GM12878 (cell line): ENCODE measurements around the gene CCL2. TPM values are rescaled to one million over a fixed set of nuclear protein-coding genes. Genes with fewer than 3 reads are reported as not detected.

Source experiments
- ATAC-seq: fragments of 200-7000 bp; cut with Tn5 transposase; 3 replicates; pipeline ENCODE4 v1.9.1; 2020; ENCODE audit warnings: mild to moderate bottlenecking, moderate library complexity
- BruUV-seq: library from RNA; stranded (reverse); fragments of 400-500 nt; replicated peaks from 2 replicates; lab custom pipeline; 2021; lab: Mats Ljungman, UMichigan
- CTCF ChIA-PET: fragments of 300-600 bp; sonication (Branson Sonifier 250); formaldehyde crosslinking; extraction: SDS; loops from one replicate; lab custom pipeline; 2021; ENCODE audit warnings: inconsistent platforms; lab: Yijun Ruan, JAX
- POLR2A ChIA-PET: fragments of 350-600 bp; formaldehyde crosslinking; extraction: SDS; loops from one replicate; lab custom pipeline; 2021; ENCODE audit warnings: inconsistent platforms; lab: Charles Lee
- RAD21 ChIA-PET: fragments of 300-600 bp; sonication (Branson Sonifier 250); formaldehyde crosslinking; loops from one replicate; lab custom pipeline; 2023; ENCODE audit warnings: antibody characterized with exemption; ENCODE audit not compliant: unreplicated experiment; lab: Charles Lee
- SMC1A ChIA-PET: fragments of 300-600 bp; sonication (Branson Sonifier 250); formaldehyde crosslinking; loops from one replicate; lab custom pipeline; 2023; ENCODE audit not compliant: unreplicated experiment, uncharacterized antibody; lab: Charles Lee
- DNase-seq: peaks from one replicate; pipeline ENCODE4 v3.0.0-alpha.2; 2011; ENCODE audit warnings: low read depth, low spot score
- FAIRE-seq: peaks from 3 replicates; lab custom pipeline; 2011; peaks lifted over from hg19 to GRCh38; lab: Jason Lieb, UNC
- H2AFZ ChIP-seq: 2 replicates; pipeline ENCODE4 v1.6.0; 2011; ENCODE audit warnings: low read depth, low read length, control low read depth; ENCODE audit not compliant: control insufficient read depth
- H3K27ac ChIP-seq: 2 replicates; pipeline ENCODE4 v1.5.1; 2011; ENCODE audit warnings: control low read depth; ENCODE audit not compliant: control insufficient read depth, insufficient read depth
- H3K27me3 ChIP-seq, 2 experiments: replicated peaks in 1 of 2; 2 replicates each; pipeline versions ENCODE4 v1.6.0 to v1.6.1; 2011; ENCODE audit warnings: low read length in 1 of 2; ENCODE audit not compliant: control insufficient read depth in 2 of 2, insufficient read depth in 2 of 2
- H3K36me3 ChIP-seq, 2 experiments: 2 replicates each; pipeline ENCODE4 v1.5.1; 2011; ENCODE audit warnings: low read length in 1 of 2; ENCODE audit not compliant: control insufficient read depth in 2 of 2, insufficient read depth in 2 of 2
- H3K4me1 ChIP-seq: 2 replicates; pipeline ENCODE4 v1.6.1; 2011; ENCODE audit warnings: mild to moderate bottlenecking, low read length, moderate library complexity, mixed read lengths; ENCODE audit not compliant: control insufficient read depth, insufficient read depth
- H3K4me2 ChIP-seq: 2 replicates; pipeline ENCODE4 v1.6.0; 2011; ENCODE audit warnings: control low read depth; ENCODE audit not compliant: control insufficient read depth, insufficient read depth
- H3K4me3 ChIP-seq: fragments of 200-600 bp; sonication (generic); 2 replicates; pipeline ENCODE4 v1.5.1; 2016
- H3K79me2 ChIP-seq: 2 replicates; pipeline ENCODE4 v1.6.0; 2011; ENCODE audit warnings: low read length; ENCODE audit not compliant: control insufficient read depth, insufficient read depth
- H3K9ac ChIP-seq: 2 replicates; pipeline ENCODE4 v1.8.0; 2011; ENCODE audit warnings: low read length, control low read depth, mixed read lengths; ENCODE audit not compliant: control insufficient read depth, insufficient read depth
- H3K9me3 ChIP-seq: replicated peaks from 3 replicates; pipeline ENCODE4 v1.5.1; 2011; ENCODE audit warnings: mild to moderate bottlenecking, low read length; ENCODE audit not compliant: control insufficient read depth, insufficient read depth
- H4K20me1 ChIP-seq: 2 replicates; pipeline ENCODE4 v1.6.0; 2011; ENCODE audit not compliant: control insufficient read depth, insufficient read depth
- DPF2 ChIP-seq: fragments of 450-650 bp; IDR thresholded peaks from 2 replicates; pipeline ENCODE4 v1.6.1; 2017; ENCODE audit warnings: mild to moderate bottlenecking
- POLR2AphosphoS5 ChIP-seq: IDR thresholded peaks from 2 replicates; pipeline ENCODE4 v1.6.1; 2011; ENCODE audit warnings: mild to moderate bottlenecking, low read length, inconsistent platforms
- SUPT20H ChIP-seq: IDR thresholded peaks from 2 replicates; pipeline ENCODE4 v1.6.1; 2011; ENCODE audit warnings: low read depth, mild to moderate bottlenecking, low read length, moderate library complexity, borderline replicate concordance; ENCODE audit not compliant: control insufficient read depth
- in situ Hi-C: fragments of 300-500 bp; cut with MboI; formaldehyde crosslinking; loops from 9 replicates; pipeline ENCODE4 v1.14.3; 2018; ENCODE audit warnings: mixed read lengths
- intact Hi-C: fragments of 100-400 bp; cut with micrococcal nuclease; formaldehyde crosslinking; loops from one replicate; pipeline ENCODE4 v1.14.2; 2022; ENCODE audit not compliant: unreplicated experiment
- polyA plus RNA-seq, 11 experiments: library from polyadenylated mRNA; depleted of rRNA in 4 of 11; unstranded in 6 of 11; stranded (reverse) in 5 of 11; fragments of >200 nt; fragmentation: Nextera tagmentation in 4 of 11; fragmentation: Illumina TruSeq in 1 of 11; extraction: Ambion mirVana in 4 of 11; extraction: Trizol in 1 of 11; gene quantifications; 1 replicate in 1 of 11; 2 replicates in 10 of 11; pipeline versions ENCODE4 v1.2.1 to v1.2.3, GENCODE V29; 2011 to 2016; ENCODE audit warnings: inconsistent platforms in 2 of 11, missing spikeins in 2 of 11, low read depth in 1 of 11
- total RNA-seq, 4 experiments: library from RNA; depleted of rRNA in 3 of 4; stranded (reverse); fragments of >200 nt in 3 of 4; fragmentation: Illumina TruSeq in 1 of 4; extraction: Trizol in 1 of 4; gene quantifications; 2 replicates each; pipeline versions ENCODE4 v1.2.1 to v1.2.3, GENCODE V29; 2013 to 2021
- TF ChIP-seq, protein P1 (sequence below): fragments of 450-650 bp; IDR thresholded peaks from 2 replicates; pipeline ENCODE4 v1.6.1; 2014; ENCODE audit warnings: mild to moderate bottlenecking
- TF ChIP-seq, protein P2 (sequence below): fragments of 450-650 bp; IDR thresholded peaks from 2 replicates; pipeline ENCODE4 v1.6.1; 2016; ENCODE audit warnings: mild to moderate bottlenecking, moderate library complexity, borderline replicate concordance

CCL2 gene
- total and polyA plus RNA-seq, 10 of the 15 experiments (the other 5 are each of a cell fraction or from before 2014, with no cell fraction given): 0.16 to 0.18 TPM; not detected in 8

DNA sequence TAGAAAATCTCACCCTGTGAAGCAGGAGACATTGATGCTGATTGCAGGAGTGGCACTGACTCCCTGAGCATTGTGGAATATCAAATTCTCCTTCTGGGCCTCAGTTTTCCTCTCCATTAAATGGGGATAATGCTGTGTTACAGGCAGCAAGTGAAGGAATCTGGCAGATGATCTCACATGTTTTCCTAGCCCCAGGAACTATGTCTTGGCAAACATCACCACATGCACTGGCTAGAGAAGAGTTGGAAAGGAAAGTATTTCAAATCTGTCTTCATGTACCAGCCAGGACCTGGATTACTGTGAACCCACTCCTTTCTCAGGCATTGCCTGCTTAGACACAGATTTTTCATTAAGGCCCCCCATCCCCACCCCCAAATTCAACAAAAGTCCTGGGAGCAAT lies 50.5 kb downstream of the CCL2 start:
- TF ChIP-seq, protein P1, sequence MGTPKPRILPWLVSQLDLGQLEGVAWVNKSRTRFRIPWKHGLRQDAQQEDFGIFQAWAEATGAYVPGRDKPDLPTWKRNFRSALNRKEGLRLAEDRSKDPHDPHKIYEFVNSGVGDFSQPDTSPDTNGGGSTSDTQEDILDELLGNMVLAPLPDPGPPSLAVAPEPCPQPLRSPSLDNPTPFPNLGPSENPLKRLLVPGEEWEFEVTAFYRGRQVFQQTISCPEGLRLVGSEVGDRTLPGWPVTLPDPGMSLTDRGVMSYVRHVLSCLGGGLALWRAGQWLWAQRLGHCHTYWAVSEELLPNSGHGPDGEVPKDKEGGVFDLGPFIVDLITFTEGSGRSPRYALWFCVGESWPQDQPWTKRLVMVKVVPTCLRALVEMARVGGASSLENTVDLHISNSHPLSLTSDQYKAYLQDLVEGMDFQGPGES: no peak
- TF ChIP-seq, protein P2, sequence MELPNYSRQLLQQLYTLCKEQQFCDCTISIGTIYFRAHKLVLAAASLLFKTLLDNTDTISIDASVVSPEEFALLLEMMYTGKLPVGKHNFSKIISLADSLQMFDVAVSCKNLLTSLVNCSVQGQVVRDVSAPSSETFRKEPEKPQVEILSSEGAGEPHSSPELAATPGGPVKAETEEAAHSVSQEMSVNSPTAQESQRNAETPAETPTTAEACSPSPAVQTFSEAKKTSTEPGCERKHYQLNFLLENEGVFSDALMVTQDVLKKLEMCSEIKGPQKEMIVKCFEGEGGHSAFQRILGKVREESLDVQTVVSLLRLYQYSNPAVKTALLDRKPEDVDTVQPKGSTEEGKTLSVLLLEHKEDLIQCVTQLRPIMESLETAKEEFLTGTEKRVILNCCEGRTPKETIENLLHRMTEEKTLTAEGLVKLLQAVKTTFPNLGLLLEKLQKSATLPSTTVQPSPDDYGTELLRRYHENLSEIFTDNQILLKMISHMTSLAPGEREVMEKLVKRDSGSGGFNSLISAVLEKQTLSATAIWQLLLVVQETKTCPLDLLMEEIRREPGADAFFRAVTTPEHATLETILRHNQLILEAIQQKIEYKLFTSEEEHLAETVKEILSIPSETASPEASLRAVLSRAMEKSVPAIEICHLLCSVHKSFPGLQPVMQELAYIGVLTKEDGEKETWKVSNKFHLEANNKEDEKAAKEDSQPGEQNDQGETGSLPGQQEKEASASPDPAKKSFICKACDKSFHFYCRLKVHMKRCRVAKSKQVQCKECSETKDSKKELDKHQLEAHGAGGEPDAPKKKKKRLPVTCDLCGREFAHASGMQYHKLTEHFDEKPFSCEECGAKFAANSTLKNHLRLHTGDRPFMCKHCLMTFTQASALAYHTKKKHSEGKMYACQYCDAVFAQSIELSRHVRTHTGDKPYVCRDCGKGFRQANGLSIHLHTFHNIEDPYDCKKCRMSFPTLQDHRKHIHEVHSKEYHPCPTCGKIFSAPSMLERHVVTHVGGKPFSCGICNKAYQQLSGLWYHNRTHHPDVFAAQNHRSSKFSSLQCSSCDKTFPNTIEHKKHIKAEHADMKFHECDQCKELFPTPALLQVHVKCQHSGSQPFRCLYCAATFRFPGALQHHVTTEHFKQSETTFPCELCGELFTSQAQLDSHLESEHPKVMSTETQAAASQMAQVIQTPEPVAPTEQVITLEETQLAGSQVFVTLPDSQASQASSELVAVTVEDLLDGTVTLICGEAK: no peak
- TF ChIP-seq DPF2 (no peak), SUPT20H (no peak), POLR2AphosphoS5 (no peak)
- DNase-seq (no peak), FAIRE-seq (no peak), ATAC-seq (no peak)
- no peak overlapping the region for H3K4me2 ChIP-seq
- no peak overlapping the region for H3K9ac ChIP-seq
- H3K4me3 ChIP-seq: no peak overlapping the region
- no peak overlapping the region for H2AFZ ChIP-seq
- H3K27ac ChIP-seq: no peak overlapping the region
- ChIA-PET POLR2A (no interaction called here), RAD21 (no interaction called here), SMC1A (interaction anchor here (1.2 kb wide), 1 partner anchor 105 kb away, joined by 4 read pairs; no protein-coding TSS in a partner anchor), CTCF (interaction anchor here (0.8 to 1.6 kb wide), 4 partner anchors 56 to 105 kb away, joined by 5 to 6 read pairs (median 5); no protein-coding TSS in a partner anchor)
- no peaks in the 10 kb centered on the region for H3K9me3 ChIP-seq
- H4K20me1 ChIP-seq: no peaks in the 10 kb centered on the region
- no TSS peak for BruUV-seq
- H3K79me2 ChIP-seq: no peaks in the 10 kb centered on the region
- in situ Hi-C loops: no loop called here
- peaks cover 0 to 4% of the 10 kb centered on the region in 2 experiments; a peak in 3 of 4 replicates for H3K27me3 ChIP-seq
- H3K4me1 ChIP-seq: no peaks in the 10 kb centered on the region; the same call in 1 of the 2 replicates
- intact Hi-C loops: no loop called here
- H3K36me3 ChIP-seq: no peaks in the 10 kb centered on the region
